Measurements from ENCODE around the gene LTC4S. TPM values are rescaled to one million over a fixed set of nuclear protein-coding genes. Genes with fewer than 3 reads are reported as not detected.

LTC4S gene
- total RNA-seq, 1 experiment from 2014 or later: 2.4 TPM

- H3K4me1 ChIP-seq: no peaks in the 10 kb centered on the region
- Mint-ChIP-seq H3K27ac (ENCODE audit: unreplicated experiment) (no peak overlapping the region), H3K4me3 (ENCODE audit: unreplicated experiment) (no peak overlapping the region), H3K27me3 (ENCODE audit: insufficient read depth, unreplicated experiment) (no peaks in the 10 kb centered on the region), H3K36me3 (ENCODE audit: insufficient read depth, unreplicated experiment) (peaks cover 65% of the 10 kb centered on the region), H3K9me3 (ENCODE audit: unreplicated experiment) (no peaks in the 10 kb centered on the region), H3K4me1 (ENCODE audit: low read depth, unreplicated experiment) (no peaks in the 10 kb centered on the region)
- no peaks in the 10 kb centered on the region for H3K27me3 ChIP-seq (replicated peaks; ENCODE audit: control insufficient read depth, insufficient read depth, low read length)
- H3K36me3 ChIP-seq (ENCODE audit: control insufficient read depth, insufficient read depth, low read length): no peaks in the 10 kb centered on the region; the same call in 1 of the 2 replicates
- CTCF ChIA-PET: no interaction called here
- POLR2A ChIA-PET: no interaction called here
- intact Hi-C loops (cut with micrococcal nuclease; ENCODE audit: unreplicated experiment): no loop called here
- no peak overlapping the region for H3K4me3 ChIP-seq (ENCODE audit: low read depth, low read length)
- no peak for DNase-seq
- no peak for TF ChIP-seq CTCF (IDR thresholded peaks at IDR 0.05; ENCODE audit: insufficient read depth in 1 of 2, low read depth in 1 of 2, low read length in 1 of 2, severe bottlenecking in 1 of 2, unreplicated experiment in 1 of 2)
- no TSS peak for BruUV-seq (replicated peaks)
- H3K9me3 ChIP-seq: no peaks in the 10 kb centered on the region
Measured at GRCh38 chr5:179778591-179778990, 15.2 kb upstream of the LTC4S start.

- no peak for TF ChIP-seq CTCF (IDR thresholded peaks at IDR 0.05; ENCODE audit: insufficient read depth in 1 of 2, low read depth in 1 of 2, low read length in 1 of 2, severe bottlenecking in 1 of 2, unreplicated experiment in 1 of 2)
- POLR2A ChIA-PET: no interaction called here
Measured at GRCh38 chr5:179779826-179780225, 14.0 kb upstream of the LTC4S start.

GRCh38 chr5:179780362-179780761, 13.4 kb upstream of the LTC4S start:
- BruUV-seq (replicated peaks): no TSS peak
- Mint-ChIP-seq H3K4me3 (ENCODE audit: unreplicated experiment) (no peak overlapping the region), H3K4me1 (ENCODE audit: low read depth, unreplicated experiment) (no peaks in the 10 kb centered on the region), H3K9me3 (ENCODE audit: unreplicated experiment) (no peaks in the 10 kb centered on the region), H3K27me3 (ENCODE audit: insufficient read depth, unreplicated experiment) (no peaks in the 10 kb centered on the region), H3K36me3 (ENCODE audit: insufficient read depth, unreplicated experiment) (peaks cover 53% of the 10 kb centered on the region), H3K27ac (ENCODE audit: unreplicated experiment) (no peak overlapping the region)
- Histone ChIP-seq H3K27me3 (replicated peaks; ENCODE audit: control insufficient read depth, insufficient read depth, low read length) (no peaks in the 10 kb centered on the region), H3K4me3 (ENCODE audit: low read depth, low read length) (no peak overlapping the region), H3K9me3 (no peaks in the 10 kb centered on the region), H3K36me3 (ENCODE audit: control insufficient read depth, insufficient read depth, low read length) (no peaks in the 10 kb centered on the region; the same call in 1 of the 2 replicates), H3K4me1 (no peaks in the 10 kb centered on the region)
- no peak for DNase-seq
- ChIA-PET CTCF (interaction anchor here (1.1 kb wide), 1 partner anchor 17 kb away, joined by 3 read pairs; no protein-coding TSS in a partner anchor), POLR2A (no interaction called here)
- intact Hi-C loops (cut with micrococcal nuclease; ENCODE audit: unreplicated experiment): no loop called here
- TF ChIP-seq CTCF (IDR thresholded peaks at IDR 0.05; ENCODE audit: insufficient read depth in 1 of 2, low read depth in 1 of 2, low read length in 1 of 2, severe bottlenecking in 1 of 2, unreplicated experiment in 1 of 2): no peak

More at GRCh38 chr5:179779826-179780225, 14.0 kb upstream of the LTC4S start:
- H3K4me3 Mint-ChIP-seq (ENCODE audit: unreplicated experiment): no peak overlapping the region
- H3K36me3 ChIP-seq (ENCODE audit: control insufficient read depth, insufficient read depth, low read length): no peaks in the 10 kb centered on the region; the same call in 1 of the 2 replicates
- CTCF ChIA-PET: no interaction called here
- no peak overlapping the region for H3K27ac Mint-ChIP-seq (ENCODE audit: unreplicated experiment)
- H3K4me3 ChIP-seq (ENCODE audit: low read depth, low read length): no peak overlapping the region
- no peaks in the 10 kb centered on the region for H3K27me3 Mint-ChIP-seq (ENCODE audit: insufficient read depth, unreplicated experiment)
- BruUV-seq (replicated peaks): no TSS peak
- H3K4me1 Mint-ChIP-seq (ENCODE audit: low read depth, unreplicated experiment): no peaks in the 10 kb centered on the region
- intact Hi-C loops (cut with micrococcal nuclease; ENCODE audit: unreplicated experiment): no loop called here
- no peak for DNase-seq
- no peaks in the 10 kb centered on the region for H3K27me3 ChIP-seq (replicated peaks; ENCODE audit: control insufficient read depth, insufficient read depth, low read length)
- no peaks in the 10 kb centered on the region for H3K9me3 ChIP-seq
- H3K36me3 Mint-ChIP-seq (ENCODE audit: insufficient read depth, unreplicated experiment): peaks cover 53% of the 10 kb centered on the region
- no peaks in the 10 kb centered on the region for H3K4me1 ChIP-seq
- H3K9me3 Mint-ChIP-seq (ENCODE audit: unreplicated experiment): no peaks in the 10 kb centered on the region

All from Caco-2 (cell line).